Measurements from ENCODE around the gene CELF2. TPM values are rescaled to one million over a fixed set of nuclear protein-coding genes. Genes with fewer than 3 reads are reported as not detected.

The CELF2 gene
- total and polyA plus RNA-seq, 9 of the 15 experiments (the other 6 are each of a cell fraction or from before 2014, with no cell fraction given) = 4.0 to 20.3 (median 11.1) TPM

DNA sequence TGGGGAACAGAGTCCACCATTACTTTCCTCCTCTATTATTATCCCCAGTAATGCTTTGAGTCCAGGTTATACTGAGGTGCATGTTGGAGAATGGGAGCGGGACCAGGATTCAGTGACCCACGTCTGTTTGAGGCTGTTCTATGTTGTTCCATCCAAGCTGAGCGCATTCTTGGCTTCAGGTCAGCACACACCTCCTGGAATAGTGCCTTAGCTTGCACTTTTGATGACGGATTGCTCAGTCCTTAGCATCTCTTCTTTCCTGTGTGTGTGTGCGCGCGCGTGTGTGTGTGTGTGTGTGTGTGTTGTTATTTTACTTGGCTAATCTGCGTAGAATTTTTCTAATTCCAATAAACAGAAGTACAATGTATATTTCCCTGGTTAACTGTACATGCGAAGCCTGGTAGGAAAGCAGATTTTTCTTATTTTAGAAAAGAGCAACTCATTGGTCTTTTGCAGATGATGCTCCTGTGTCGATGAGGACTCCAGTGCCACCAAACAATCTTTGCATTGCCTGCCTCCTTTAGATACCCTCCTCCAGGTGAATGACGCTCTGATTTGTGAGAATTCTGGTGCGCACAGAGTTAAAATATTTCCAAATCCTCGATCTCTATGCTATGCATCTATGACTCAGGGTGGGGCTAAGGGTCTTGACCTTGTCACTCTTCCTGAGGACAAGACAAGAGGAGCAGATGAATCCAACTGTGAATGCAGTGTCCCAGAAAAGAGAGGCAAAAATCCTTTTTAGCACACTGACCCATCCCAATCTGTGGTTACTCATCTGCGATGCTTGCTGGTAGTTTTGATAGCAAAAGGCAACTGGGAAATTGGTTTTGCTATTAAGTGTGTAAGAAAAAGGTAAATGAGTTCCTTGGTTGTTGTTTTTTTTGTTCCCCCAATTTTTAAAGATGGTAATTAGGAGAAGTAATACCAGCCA, 13.3 kb upstream of the CELF2 start:
- FAIRE-seq (no peak), ATAC-seq (no peak), DNase-seq (ENCODE audit: extremely low read depth in 1 of 4, low spot score in 3 of 4) (no peak)
- no peaks in the 10 kb centered on the region for H4K20me1 ChIP-seq (replicated peaks; ENCODE audit: control insufficient read depth, insufficient read depth, low read length)
- under 1% methylated on average over 15 of the region's 15 CpGs for WGBS (ENCODE audit: insufficient coverage, low coverage, missing lambda C conversion rate)
- H3K4me1 ChIP-seq (replicated peaks in 1 of 2; ENCODE audit: control insufficient read depth in 2 of 2, insufficient read depth in 2 of 2, low read length in 2 of 2) = no peaks in the 10 kb centered on the region
- H3K4me2 ChIP-seq (ENCODE audit: insufficient read depth, low read length) = no peak overlapping the region
- no peaks in the 10 kb centered on the region for H3K79me2 ChIP-seq (ENCODE audit: control insufficient read depth, insufficient read depth, low read length)
- intact Hi-C loops (cut with micrococcal nuclease) = no loop called here
- H3K9ac ChIP-seq (ENCODE audit: insufficient read depth in 1 of 2, low read depth in 2 of 2, low read length in 2 of 2) = no peak overlapping the region
- in situ Hi-C loops (cut with MboI) = no loop called here
- CTCF ChIA-PET (ENCODE audit: low intra/inter-chr PET ratio) = no interaction called here
- H3K27me3 ChIP-seq (ENCODE audit: control insufficient read depth in 2 of 2, insufficient read depth in 2 of 2, low read length in 2 of 2) = peaks cover 10 to 11% of the 10 kb centered on the region in 2 experiments
- H3K27ac ChIP-seq (ENCODE audit: extremely low read depth, low read depth, low read length) = no peak overlapping the region
- POLR2A ChIA-PET = no interaction called here
- no peaks in the 10 kb centered on the region for H3K9me1 ChIP-seq (ENCODE audit: control insufficient read depth, insufficient read depth, low read length)
- H3K36me3 ChIP-seq (ENCODE audit: control insufficient read depth, insufficient read depth, low read length) = no peaks in the 10 kb centered on the region
- no peak overlapping the region for H3K4me3 ChIP-seq
- no peaks in the 10 kb centered on the region for H3K9me3 ChIP-seq (replicated peaks; ENCODE audit: control insufficient read depth, insufficient read depth, low read depth, low read length)
- no TSS peak for BruUV-seq (replicated peaks)
- H2AFZ ChIP-seq (ENCODE audit: low read depth, low read length) = no peak overlapping the region
- TF ChIP-seq ZNF175 (CRISPR knock-in tag; IDR thresholded peaks at IDR 0.05; ENCODE audit: low read depth) = no peak
- TF ChIP-seq NBN (IDR thresholded peaks at IDR 0.05; ENCODE audit: low read depth) = no peak
- no peak for TF ChIP-seq ZNF165 (CRISPR knock-in tag; IDR thresholded peaks at IDR 0.05; ENCODE audit: borderline replicate concordance)
- TF ChIP-seq TOE1 (IDR thresholded peaks at IDR 0.05; ENCODE audit: borderline replicate concordance) = no peak
- no peak for TF ChIP-seq TOE1 (CRISPR knock-in tag; IDR thresholded peaks at IDR 0.05; ENCODE audit: borderline replicate concordance, low read depth)
- TF ChIP-seq THRB (CRISPR knock-in tag; conservative IDR thresholded peaks at IDR 0.05) = no peak
- TF ChIP-seq NEUROD1 (IDR thresholded peaks at IDR 0.05; ENCODE audit: borderline replicate concordance, low read depth, low read length, partially characterized antibody) = no peak
- TF ChIP-seq, protein P1, sequence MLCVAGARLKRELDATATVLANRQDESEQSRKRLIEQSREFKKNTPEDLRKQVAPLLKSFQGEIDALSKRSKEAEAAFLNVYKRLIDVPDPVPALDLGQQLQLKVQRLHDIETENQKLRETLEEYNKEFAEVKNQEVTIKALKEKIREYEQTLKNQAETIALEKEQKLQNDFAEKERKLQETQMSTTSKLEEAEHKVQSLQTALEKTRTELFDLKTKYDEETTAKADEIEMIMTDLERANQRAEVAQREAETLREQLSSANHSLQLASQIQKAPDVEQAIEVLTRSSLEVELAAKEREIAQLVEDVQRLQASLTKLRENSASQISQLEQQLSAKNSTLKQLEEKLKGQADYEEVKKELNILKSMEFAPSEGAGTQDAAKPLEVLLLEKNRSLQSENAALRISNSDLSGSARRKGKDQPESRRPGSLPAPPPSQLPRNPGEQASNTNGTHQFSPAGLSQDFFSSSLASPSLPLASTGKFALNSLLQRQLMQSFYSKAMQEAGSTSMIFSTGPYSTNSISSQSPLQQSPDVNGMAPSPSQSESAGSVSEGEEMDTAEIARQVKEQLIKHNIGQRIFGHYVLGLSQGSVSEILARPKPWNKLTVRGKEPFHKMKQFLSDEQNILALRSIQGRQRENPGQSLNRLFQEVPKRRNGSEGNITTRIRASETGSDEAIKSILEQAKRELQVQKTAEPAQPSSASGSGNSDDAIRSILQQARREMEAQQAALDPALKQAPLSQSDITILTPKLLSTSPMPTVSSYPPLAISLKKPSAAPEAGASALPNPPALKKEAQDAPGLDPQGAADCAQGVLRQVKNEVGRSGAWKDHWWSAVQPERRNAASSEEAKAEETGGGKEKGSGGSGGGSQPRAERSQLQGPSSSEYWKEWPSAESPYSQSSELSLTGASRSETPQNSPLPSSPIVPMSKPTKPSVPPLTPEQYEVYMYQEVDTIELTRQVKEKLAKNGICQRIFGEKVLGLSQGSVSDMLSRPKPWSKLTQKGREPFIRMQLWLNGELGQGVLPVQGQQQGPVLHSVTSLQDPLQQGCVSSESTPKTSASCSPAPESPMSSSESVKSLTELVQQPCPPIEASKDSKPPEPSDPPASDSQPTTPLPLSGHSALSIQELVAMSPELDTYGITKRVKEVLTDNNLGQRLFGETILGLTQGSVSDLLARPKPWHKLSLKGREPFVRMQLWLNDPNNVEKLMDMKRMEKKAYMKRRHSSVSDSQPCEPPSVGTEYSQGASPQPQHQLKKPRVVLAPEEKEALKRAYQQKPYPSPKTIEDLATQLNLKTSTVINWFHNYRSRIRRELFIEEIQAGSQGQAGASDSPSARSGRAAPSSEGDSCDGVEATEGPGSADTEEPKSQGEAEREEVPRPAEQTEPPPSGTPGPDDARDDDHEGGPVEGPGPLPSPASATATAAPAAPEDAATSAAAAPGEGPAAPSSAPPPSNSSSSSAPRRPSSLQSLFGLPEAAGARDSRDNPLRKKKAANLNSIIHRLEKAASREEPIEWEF (CRISPR knock-in tag; IDR thresholded peaks at IDR 0.05) = no peak
- TF ChIP-seq IRF2 (CRISPR knock-in tag; IDR thresholded peaks at IDR 0.05) = no peak
- TF ChIP-seq ZBTB7A (IDR thresholded peaks at IDR 0.05; ENCODE audit: borderline replicate concordance, control insufficient read depth, low read depth, low read length) = no peak
- no peak for TF ChIP-seq MAZ (CRISPR knock-in tag; conservative IDR thresholded peaks at IDR 0.05 in 1 of 2, IDR thresholded peaks at IDR 0.05 in 1 of 2)
- TF ChIP-seq, protein P2, sequence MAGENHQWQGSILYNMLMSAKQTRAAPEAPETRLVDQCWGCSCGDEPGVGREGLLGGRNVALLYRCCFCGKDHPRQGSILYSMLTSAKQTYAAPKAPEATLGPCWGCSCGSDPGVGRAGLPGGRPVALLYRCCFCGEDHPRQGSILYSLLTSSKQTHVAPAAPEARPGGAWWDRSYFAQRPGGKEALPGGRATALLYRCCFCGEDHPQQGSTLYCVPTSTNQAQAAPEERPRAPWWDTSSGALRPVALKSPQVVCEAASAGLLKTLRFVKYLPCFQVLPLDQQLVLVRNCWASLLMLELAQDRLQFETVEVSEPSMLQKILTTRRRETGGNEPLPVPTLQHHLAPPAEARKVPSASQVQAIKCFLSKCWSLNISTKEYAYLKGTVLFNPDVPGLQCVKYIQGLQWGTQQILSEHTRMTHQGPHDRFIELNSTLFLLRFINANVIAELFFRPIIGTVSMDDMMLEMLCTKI (IDR thresholded peaks at IDR 0.05; ENCODE audit: partially characterized antibody) = no peak
- TF ChIP-seq TAF9B (IDR thresholded peaks at IDR 0.05; ENCODE audit: partially characterized antibody) = no peak

Data from K562 (cell line).